Measurements from ENCODE around the gene MSH3. TPM values are rescaled to one million over a fixed set of nuclear protein-coding genes. Genes with fewer than 3 reads are reported as not detected.
"Not testable (repeated sequence)": the region's sequence is repeated elsewhere in the genome, so short reads cannot be mapped to it uniquely, and the experiment has no call there.

Gene MSH3
- total RNA-seq, 4 donors from 2014 or later = 14.5 to 27.2 (median 21.5) TPM

GRCh38 chr5:80725446-80725845 is 71.0 kb downstream of the MSH3 start:
- peaks cover 0 to 43% (median 0%) of the 10 kb centered on the region in 3 donors for H3K36me3 ChIP-seq

GRCh38 chr5:80736730-80737129 is 82.3 kb downstream of the MSH3 start:
- no peak overlapping the region for H3K4me3 ChIP-seq
- no peaks in the 10 kb centered on the region for H3K4me1 ChIP-seq
- no peaks in the 10 kb centered on the region for H3K9me3 ChIP-seq
- H3K27ac ChIP-seq = no peak overlapping the region
- H3K36me3 ChIP-seq = peaks cover 0 to 3% (median 0%) of the 10 kb centered on the region in 3 donors
- no peaks in the 10 kb centered on the region for H3K27me3 ChIP-seq
- no peak for DNase-seq
- TF ChIP-seq, protein P1, sequence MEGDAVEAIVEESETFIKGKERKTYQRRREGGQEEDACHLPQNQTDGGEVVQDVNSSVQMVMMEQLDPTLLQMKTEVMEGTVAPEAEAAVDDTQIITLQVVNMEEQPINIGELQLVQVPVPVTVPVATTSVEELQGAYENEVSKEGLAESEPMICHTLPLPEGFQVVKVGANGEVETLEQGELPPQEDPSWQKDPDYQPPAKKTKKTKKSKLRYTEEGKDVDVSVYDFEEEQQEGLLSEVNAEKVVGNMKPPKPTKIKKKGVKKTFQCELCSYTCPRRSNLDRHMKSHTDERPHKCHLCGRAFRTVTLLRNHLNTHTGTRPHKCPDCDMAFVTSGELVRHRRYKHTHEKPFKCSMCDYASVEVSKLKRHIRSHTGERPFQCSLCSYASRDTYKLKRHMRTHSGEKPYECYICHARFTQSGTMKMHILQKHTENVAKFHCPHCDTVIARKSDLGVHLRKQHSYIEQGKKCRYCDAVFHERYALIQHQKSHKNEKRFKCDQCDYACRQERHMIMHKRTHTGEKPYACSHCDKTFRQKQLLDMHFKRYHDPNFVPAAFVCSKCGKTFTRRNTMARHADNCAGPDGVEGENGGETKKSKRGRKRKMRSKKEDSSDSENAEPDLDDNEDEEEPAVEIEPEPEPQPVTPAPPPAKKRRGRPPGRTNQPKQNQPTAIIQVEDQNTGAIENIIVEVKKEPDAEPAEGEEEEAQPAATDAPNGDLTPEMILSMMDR (IDR thresholded peaks at IDR 0.05) = no peak
- TF ChIP-seq POLR2A (IDR thresholded peaks at IDR 0.05) = no peak

More at GRCh38 chr5:80725446-80725845, 71.0 kb downstream of the MSH3 start:
- DNase-seq = no peak
- H3K4me1 ChIP-seq = no peaks in the 10 kb centered on the region
- H3K27me3 ChIP-seq = no peaks in the 10 kb centered on the region
- H3K27ac ChIP-seq = no peak overlapping the region
- H3K9me3 ChIP-seq = no peaks in the 10 kb centered on the region
- H3K4me3 ChIP-seq = no peak overlapping the region
- TF ChIP-seq, protein P1 (IDR thresholded peaks at IDR 0.05) = no peak
- TF ChIP-seq POLR2A (IDR thresholded peaks at IDR 0.05) = no peak

DNA sequence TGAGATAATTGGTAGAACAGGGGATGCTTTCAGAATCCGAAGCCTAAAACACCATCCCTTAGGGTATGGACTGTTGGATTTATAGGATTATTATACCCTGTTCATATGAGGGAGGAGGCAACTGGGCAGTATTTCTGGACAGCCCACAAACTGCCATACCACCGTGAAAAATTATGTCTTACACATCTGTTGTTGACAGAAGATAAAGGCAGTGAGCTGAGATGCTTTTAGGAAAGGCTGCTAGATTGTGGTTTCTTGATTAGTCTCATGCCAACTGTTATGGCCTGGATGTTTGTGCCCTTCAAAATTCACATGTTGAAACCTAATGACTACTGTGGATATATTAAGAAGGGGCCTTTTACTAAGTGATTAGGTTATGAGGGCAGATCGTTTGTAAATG is 84.0 kb downstream of the MSH3 start:
- H3K36me3 ChIP-seq = peaks cover 0 to 3% (median 0%) of the 10 kb centered on the region in 3 donors
- DNase-seq = no peak
- no peak overlapping the region for H3K27ac ChIP-seq
- H3K27me3 ChIP-seq = no peaks in the 10 kb centered on the region
- H3K9me3 ChIP-seq = no peaks in the 10 kb centered on the region
- no peaks in the 10 kb centered on the region for H3K4me1 ChIP-seq
- no peak overlapping the region for H3K4me3 ChIP-seq
- no peak for TF ChIP-seq POLR2A (IDR thresholded peaks at IDR 0.05)
- TF ChIP-seq, protein P1 (IDR thresholded peaks at IDR 0.05) = no peak

DNA sequence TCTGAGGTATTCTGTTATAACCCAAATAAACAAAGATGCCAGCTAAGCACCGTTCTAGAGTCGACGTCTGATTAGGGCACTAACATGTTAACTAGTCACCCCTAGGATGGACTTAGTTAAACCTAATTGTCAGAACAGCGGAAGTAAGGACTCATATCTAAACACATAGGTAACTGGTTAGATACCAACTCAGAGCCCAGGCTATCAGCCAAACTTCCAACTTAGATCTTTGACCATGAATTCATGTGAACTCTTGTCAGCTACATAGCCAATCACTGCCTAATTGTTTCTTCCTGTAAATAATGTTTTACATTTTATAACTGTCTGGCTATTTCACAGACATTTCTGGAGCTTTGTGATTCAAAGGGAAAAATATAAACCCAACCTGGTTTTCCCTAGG is 84.6 kb downstream of the MSH3 start:
- H3K27me3 ChIP-seq = no peaks in the 10 kb centered on the region
- DNase-seq = no peak
- no peak overlapping the region for H3K27ac ChIP-seq
- H3K9me3 ChIP-seq = no peaks in the 10 kb centered on the region
- H3K36me3 ChIP-seq = peaks cover 0 to 3% (median 0%) of the 10 kb centered on the region in 3 donors
- no peak overlapping the region for H3K4me3 ChIP-seq
- H3K4me1 ChIP-seq = no peaks in the 10 kb centered on the region
- no peak for TF ChIP-seq POLR2A (IDR thresholded peaks at IDR 0.05)
- TF ChIP-seq, protein P1 (IDR thresholded peaks at IDR 0.05) = no peak

DNA sequence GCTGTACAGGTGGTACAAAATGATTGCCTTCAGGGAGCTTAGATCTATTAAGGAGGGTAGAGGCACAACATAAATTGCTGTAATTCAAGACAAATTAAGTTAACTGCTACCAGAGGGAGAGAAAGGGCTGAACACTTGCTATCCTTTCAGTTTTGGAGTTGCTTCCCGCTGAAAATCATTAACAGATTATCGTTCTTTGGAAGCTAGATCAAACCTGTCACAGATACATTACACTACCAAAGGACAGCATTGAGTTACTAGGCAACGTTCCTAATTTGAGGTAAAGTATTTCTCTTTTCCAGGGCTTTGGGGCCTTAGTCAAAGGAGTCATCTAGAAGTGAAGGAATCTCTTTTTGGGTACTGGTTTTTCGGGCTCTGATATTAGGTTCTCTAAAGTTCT is 85.0 kb downstream of the MSH3 start:
- Histone ChIP-seq H3K27ac (no peak overlapping the region), H3K4me1 (no peaks in the 10 kb centered on the region), H3K36me3 (peaks cover 0 to 3% (median 0%) of the 10 kb centered on the region in 3 donors), H3K4me3 (no peak overlapping the region), H3K27me3 (no peaks in the 10 kb centered on the region), H3K9me3 (no peaks in the 10 kb centered on the region)
- no peak for DNase-seq
- TF ChIP-seq, protein P1 (IDR thresholded peaks at IDR 0.05) = no peak
- TF ChIP-seq POLR2A (IDR thresholded peaks at IDR 0.05) = no peak

DNA sequence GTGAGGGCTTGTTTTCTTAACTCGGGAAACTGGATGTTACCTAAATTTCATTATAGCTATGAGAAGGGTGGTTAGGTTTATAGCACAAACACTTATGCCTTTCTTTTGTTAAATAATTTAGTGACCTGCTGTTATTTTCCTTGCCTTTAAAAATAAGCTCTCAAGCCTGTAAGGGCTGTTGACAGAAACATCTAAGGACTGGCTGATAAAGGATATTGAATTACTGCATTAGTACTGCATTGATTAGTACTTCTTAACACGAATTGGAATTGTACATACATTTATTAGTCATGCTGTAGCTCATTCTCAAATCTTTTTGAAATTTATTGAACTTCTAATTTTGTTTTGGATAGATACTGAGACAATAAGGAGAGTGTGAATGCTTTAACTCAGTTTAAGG is 85.4 kb downstream of the MSH3 start:
- peaks cover 0 to 3% (median 0%) of the 10 kb centered on the region in 3 donors for H3K36me3 ChIP-seq
- no peaks in the 10 kb centered on the region for H3K27me3 ChIP-seq
- no peak overlapping the region for H3K27ac ChIP-seq
- TF ChIP-seq, protein P1 (IDR thresholded peaks at IDR 0.05) = no peak
- TF ChIP-seq POLR2A (IDR thresholded peaks at IDR 0.05) = no peak
- H3K9me3 ChIP-seq = no peaks in the 10 kb centered on the region
- no peak overlapping the region for H3K4me3 ChIP-seq
- H3K4me1 ChIP-seq = no peaks in the 10 kb centered on the region
- DNase-seq = no peak

DNA sequence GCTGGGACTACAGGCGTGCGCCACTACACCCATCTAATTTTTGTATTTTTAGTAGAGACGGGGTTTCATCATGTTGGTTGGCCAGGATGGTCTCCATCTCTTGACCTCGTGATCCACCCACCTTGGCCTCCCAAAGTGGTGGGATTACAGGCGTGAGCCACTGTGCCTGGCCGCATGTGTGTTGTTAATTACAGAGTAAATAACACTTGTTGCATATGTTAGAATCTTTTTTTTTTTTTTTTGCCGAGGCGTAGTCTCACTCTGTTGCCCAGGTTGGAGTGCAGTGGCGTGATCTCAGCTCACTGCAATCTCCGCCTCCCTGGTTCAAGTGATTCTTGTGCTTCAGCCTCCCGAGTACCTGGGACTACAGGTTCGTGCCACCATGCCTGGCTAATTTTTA is 86.0 kb downstream of the MSH3 start:
- not testable (repeated sequence) for H3K4me1 ChIP-seq, H3K4me3 ChIP-seq, H3K9me3 ChIP-seq, H3K36me3 ChIP-seq, DNase-seq, H3K27me3 ChIP-seq
- H3K27ac ChIP-seq = peak overlapping the region in 2 of 4 donors; percentile 19 to 63
